KMS-11 (cell line): Measurements from ENCODE around the gene AKR1C2.
"Not testable (repeated sequence)": the region's sequence is repeated elsewhere in the genome, so short reads cannot be mapped to it uniquely, and the experiment has no call there.

ENCODE experiments used
- H2AFZ ChIP-seq: fragments of 200-600 bp; sonication (generic); 2 replicates; pipeline ENCODE4 v1.6.1; 2016; ENCODE audit warnings: antibody characterized with exemption, mixed run types, low read depth
- H3K27ac ChIP-seq: fragments of 200-600 bp; sonication (generic); 2 replicates; pipeline ENCODE4 v1.6.1; 2016; ENCODE audit warnings: mild to moderate bottlenecking, mixed run types
- H3K27me3 ChIP-seq: fragments of 200-600 bp; sonication (generic); 2 replicates; pipeline ENCODE4 v1.6.1; 2017; ENCODE audit warnings: mild to moderate bottlenecking, low read depth, mixed run types, moderate library complexity; ENCODE audit not compliant: insufficient read depth
- H3K36me3 ChIP-seq: fragments of 200-600 bp; sonication (generic); 2 replicates; pipeline ENCODE4 v1.6.1; 2017; ENCODE audit warnings: mild to moderate bottlenecking, mixed run types; ENCODE audit not compliant: insufficient read depth
- H3K4me1 ChIP-seq: fragments of 200-600 bp; sonication (generic); 2 replicates; pipeline ENCODE4 v1.6.1; 2016; ENCODE audit warnings: mild to moderate bottlenecking, low read depth, mixed run types; ENCODE audit not compliant: poor library complexity, severe bottlenecking
- H3K4me2 ChIP-seq: fragments of 200-600 bp; sonication (generic); 2 replicates; pipeline ENCODE4 v1.7.0; 2016; ENCODE audit warnings: mild to moderate bottlenecking, mixed run types
- H3K4me3 ChIP-seq: fragments of 200-600 bp; sonication (generic); IDR thresholded peaks from 2 replicates; pipeline ENCODE4 v1.6.1; 2017; ENCODE audit warnings: low read depth, low read length, mixed read lengths; ENCODE audit not compliant: insufficient read depth
- H3K79me2 ChIP-seq: fragments of 200-600 bp; sonication (generic); 2 replicates; pipeline ENCODE4 v1.6.1; 2016; ENCODE audit warnings: low read depth, mixed run types; ENCODE audit not compliant: insufficient read depth
- H3K9ac ChIP-seq: fragments of 200-600 bp; sonication (generic); 2 replicates; pipeline ENCODE4 v1.6.1; 2016; ENCODE audit warnings: mild to moderate bottlenecking, mixed run types
- H4K20me1 ChIP-seq: fragments of 200-600 bp; sonication (generic); 2 replicates; pipeline ENCODE4 v1.6.1; 2016; ENCODE audit warnings: mild to moderate bottlenecking, mixed run types; ENCODE audit not compliant: insufficient read depth
- TF ChIP-seq, protein P1 (sequence below): fragments of 200-600 bp; sonication (generic); conservative IDR thresholded peaks from 2 replicates; pipeline ENCODE4 v1.6.1; 2017; ENCODE audit warnings: low read depth, mild to moderate bottlenecking, antibody characterized with exemption, low read length, moderate library complexity, mixed read lengths

AKR1C2 gene

DNA sequence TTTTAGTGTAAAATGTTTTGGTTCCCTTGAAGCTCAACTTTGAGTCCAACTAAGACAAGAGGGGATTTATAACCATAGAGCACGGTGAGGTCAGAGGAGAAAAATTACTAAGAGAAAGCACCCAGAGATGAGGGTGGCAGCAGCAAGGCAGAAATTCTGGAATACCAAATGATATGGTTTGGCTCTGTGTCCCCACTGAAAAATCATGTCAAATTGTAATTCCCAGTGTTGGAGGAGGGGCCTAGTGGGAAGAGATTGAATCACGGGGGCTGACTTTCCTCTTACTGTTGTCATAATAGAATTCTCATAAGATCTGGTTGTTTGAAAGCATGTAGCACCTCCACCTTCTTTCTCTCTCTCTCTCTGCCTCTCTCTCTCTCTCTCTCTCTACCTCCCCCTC is 59.8 kb downstream of the AKR1C2 start:
- Histone ChIP-seq H3K27ac (no peak overlapping the region), H3K79me2 (no peaks in the 10 kb centered on the region), H3K4me2 (no peak overlapping the region), H3K9ac (no peak overlapping the region), H4K20me1 (no peaks in the 10 kb centered on the region), H3K36me3 (no peaks in the 10 kb centered on the region), H3K27me3 (no peaks in the 10 kb centered on the region), H2AFZ (no peak overlapping the region), H3K4me1 (no peaks in the 10 kb centered on the region), H3K4me3 (no peak overlapping the region)
- TF ChIP-seq, protein P1, sequence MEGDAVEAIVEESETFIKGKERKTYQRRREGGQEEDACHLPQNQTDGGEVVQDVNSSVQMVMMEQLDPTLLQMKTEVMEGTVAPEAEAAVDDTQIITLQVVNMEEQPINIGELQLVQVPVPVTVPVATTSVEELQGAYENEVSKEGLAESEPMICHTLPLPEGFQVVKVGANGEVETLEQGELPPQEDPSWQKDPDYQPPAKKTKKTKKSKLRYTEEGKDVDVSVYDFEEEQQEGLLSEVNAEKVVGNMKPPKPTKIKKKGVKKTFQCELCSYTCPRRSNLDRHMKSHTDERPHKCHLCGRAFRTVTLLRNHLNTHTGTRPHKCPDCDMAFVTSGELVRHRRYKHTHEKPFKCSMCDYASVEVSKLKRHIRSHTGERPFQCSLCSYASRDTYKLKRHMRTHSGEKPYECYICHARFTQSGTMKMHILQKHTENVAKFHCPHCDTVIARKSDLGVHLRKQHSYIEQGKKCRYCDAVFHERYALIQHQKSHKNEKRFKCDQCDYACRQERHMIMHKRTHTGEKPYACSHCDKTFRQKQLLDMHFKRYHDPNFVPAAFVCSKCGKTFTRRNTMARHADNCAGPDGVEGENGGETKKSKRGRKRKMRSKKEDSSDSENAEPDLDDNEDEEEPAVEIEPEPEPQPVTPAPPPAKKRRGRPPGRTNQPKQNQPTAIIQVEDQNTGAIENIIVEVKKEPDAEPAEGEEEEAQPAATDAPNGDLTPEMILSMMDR = no peak

GRCh38 chr10:4943416-4943815 is 60.2 kb downstream of the AKR1C2 start:
- H2AFZ ChIP-seq, H4K20me1 ChIP-seq, H3K4me3 ChIP-seq, H3K4me1 ChIP-seq, H3K27me3 ChIP-seq, H3K79me2 ChIP-seq, H3K36me3 ChIP-seq, H3K27ac ChIP-seq, H3K9ac ChIP-seq, H3K4me2 ChIP-seq: not testable (repeated sequence)

GRCh38 chr10:4942931-4943330 is 60.7 kb downstream of the AKR1C2 start:
- H3K27ac ChIP-seq, H3K4me3 ChIP-seq, H3K9ac ChIP-seq, H2AFZ ChIP-seq, H3K27me3 ChIP-seq, H3K4me2 ChIP-seq, H3K36me3 ChIP-seq, H3K79me2 ChIP-seq, H3K4me1 ChIP-seq, H4K20me1 ChIP-seq: not testable (repeated sequence)

GRCh38 chr10:4941540-4942330 is 61.9 kb downstream of the AKR1C2 start:
- no peak overlapping the region for H3K4me2 ChIP-seq
- no peaks in the 10 kb centered on the region for H3K27me3 ChIP-seq
- H3K27ac ChIP-seq = no peak overlapping the region
- no peak overlapping the region for H3K9ac ChIP-seq
- H4K20me1 ChIP-seq = no peaks in the 10 kb centered on the region
- TF ChIP-seq, protein P1 = no peak
- H3K4me1 ChIP-seq = no peaks in the 10 kb centered on the region
- H3K4me3 ChIP-seq = no peak overlapping the region
- H3K79me2 ChIP-seq = no peaks in the 10 kb centered on the region
- no peaks in the 10 kb centered on the region for H3K36me3 ChIP-seq
- H2AFZ ChIP-seq = no peak overlapping the region

DNA sequence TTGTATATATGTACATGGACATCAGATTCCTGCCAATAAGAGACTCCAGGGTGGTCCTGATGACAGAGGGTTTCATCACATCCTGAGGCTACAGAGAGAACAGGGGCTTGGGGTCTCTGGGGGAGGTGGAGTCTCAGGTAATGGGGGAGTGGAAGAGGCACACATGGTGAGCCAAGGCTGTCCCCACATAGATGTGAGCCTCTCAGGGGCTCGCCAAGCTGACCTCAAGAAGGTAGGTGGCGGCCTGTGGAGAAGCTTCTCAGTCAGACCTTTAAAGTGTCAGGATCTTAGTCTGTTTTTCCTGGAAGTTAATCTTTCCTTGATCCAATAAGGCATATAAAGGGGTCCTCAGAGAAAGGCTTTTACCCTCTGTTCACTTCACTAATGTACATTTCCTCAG is 62.7 kb downstream of the AKR1C2 start:
- H3K27me3 ChIP-seq = not testable (repeated sequence)

GRCh38 chr10:4940073-4940428 is 63.6 kb downstream of the AKR1C2 start:
- not testable (repeated sequence) for H3K79me2 ChIP-seq, H2AFZ ChIP-seq, H4K20me1 ChIP-seq, H3K27me3 ChIP-seq, H3K4me3 ChIP-seq, H3K27ac ChIP-seq, H3K36me3 ChIP-seq, H3K9ac ChIP-seq, H3K4me1 ChIP-seq, H3K4me2 ChIP-seq

More for the DNA sequence above, 62.7 kb downstream of the AKR1C2 start:
- not testable (repeated sequence) for H3K4me3 ChIP-seq, H3K36me3 ChIP-seq, H4K20me1 ChIP-seq, H3K79me2 ChIP-seq, H2AFZ ChIP-seq, H3K4me1 ChIP-seq, H3K9ac ChIP-seq, H3K27ac ChIP-seq, H3K4me2 ChIP-seq
